Measurements from ENCODE around the gene PLCB2. TPM values are rescaled to one million over a fixed set of nuclear protein-coding genes. Genes with fewer than 3 reads are reported as not detected.
A peak's percentile ranks its signal among the peaks of the same experiment; 100 is the strongest.

Gene PLCB2
- total RNA-seq, 1 donor: 61.7 TPM

DNA sequence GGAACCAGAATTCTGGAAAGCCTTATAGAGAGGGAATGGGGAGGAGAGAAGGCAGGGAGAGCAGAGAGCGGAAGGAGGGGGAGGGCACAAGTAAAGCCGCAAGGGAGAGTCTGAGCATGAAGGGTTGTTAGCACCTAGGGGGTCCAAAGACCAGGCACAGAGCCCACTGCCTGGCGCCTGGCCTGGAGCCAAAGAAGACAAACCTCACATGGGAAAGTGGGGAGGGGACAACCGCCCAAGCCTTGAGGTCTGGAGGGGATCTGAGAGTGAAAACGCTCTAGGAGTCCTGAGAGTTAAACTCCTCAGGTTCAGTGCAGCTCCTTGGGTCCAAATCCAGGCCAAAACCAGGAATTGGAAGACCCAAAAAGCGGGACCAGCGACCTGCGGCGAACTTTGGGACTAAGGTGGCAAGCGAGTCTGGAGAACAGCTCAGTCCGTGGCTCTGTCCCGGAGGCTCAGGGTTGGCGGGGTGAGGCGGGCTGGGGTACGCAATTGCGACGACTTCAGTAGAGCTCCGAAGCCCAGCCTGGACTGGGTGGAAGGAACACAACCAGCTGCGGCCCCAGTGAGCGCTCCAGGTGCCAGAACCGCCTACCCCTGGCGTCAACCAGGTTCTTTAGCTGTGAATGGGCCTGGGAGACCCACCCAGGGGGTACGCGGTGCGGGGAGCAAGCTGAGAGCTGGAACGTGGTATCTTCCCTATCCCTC, 14.9 kb upstream of the PLCB2 start:
- Histone ChIP-seq H3K9me3 (ENCODE audit: low read depth, low read length) (no peaks in the 10 kb centered on the region), H3K4me1 (ENCODE audit: insufficient read depth, low read length) (peaks cover 36% of the 10 kb centered on the region), H3K4me3 (ENCODE audit: low read length) (peak overlapping the region; percentile 29), H3K27me3 (ENCODE audit: insufficient read depth, low read length) (no peaks in the 10 kb centered on the region)

DNA sequence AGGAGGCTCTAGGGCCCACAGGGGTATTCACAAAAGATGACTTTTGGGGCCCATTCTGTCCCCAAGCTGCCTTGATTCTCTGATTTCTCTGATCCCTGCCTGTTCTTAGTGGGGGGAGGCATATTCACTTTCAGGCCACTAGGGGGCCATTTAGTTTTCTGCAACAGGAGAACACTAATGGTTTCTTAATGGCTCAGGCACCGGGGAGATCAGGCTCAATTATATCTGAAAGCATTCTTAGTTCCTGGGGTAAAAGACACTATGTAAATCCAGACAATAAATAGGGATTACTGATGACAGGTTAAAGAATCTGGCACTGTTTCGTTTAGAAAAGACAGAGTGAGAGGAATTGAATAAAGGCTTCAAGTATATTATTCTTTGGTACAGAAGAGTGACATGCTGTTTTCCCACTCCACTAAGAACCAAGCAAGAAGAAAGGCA, 13.2 kb upstream of the PLCB2 start:
- Histone ChIP-seq H3K27me3 (ENCODE audit: insufficient read depth, low read length) (no peaks in the 10 kb centered on the region), H3K9me3 (ENCODE audit: low read depth, low read length) (no peaks in the 10 kb centered on the region), H3K4me3 (ENCODE audit: low read length) (no peak overlapping the region), H3K4me1 (ENCODE audit: insufficient read depth, low read length) (peaks cover 24% of the 10 kb centered on the region)

DNA sequence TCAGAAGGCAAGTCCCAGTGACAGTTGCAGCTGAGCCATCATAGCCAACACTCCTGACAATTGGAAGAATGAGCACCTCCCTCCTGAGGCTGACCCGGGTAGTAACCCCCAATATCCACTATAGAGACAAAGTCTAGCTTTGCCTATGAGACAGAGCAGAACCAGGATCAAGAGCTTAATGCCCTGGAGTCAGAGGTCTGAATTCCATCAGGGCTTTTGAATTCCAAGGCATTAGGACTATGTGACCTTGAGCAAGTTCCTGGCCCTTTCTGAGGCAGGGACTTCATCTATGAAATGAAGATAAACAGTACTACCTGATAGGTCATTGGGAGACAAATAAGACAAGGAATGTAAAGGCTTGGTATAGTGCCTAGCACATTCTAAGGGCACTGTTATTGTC, 12.7 kb upstream of the PLCB2 start:
- no peaks in the 10 kb centered on the region for H3K27me3 ChIP-seq (ENCODE audit: insufficient read depth, low read length)
- no peak overlapping the region for H3K4me3 ChIP-seq (ENCODE audit: low read length)
- H3K9me3 ChIP-seq (ENCODE audit: low read depth, low read length): no peaks in the 10 kb centered on the region
- H3K4me1 ChIP-seq (ENCODE audit: insufficient read depth, low read length): peaks cover 19% of the 10 kb centered on the region

DNA sequence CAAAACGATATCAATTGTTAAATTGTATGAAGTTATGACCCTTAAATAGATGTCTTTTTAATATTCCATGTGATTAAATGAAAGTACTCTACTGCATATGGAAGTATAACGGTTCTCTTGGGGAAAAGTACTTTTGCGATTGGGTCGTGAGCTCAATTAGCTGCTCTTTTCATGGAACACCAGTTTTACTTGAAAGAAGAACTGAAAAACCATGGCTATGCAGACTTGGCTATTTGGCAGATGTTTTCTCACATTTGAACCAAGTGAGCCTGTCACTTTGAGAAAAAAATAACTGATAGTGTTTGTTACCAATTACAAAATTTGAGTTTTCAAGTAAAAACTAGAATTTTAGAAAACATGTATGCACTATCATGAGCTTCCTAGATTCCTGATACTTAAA, 9.8 kb upstream of the PLCB2 start:
- Histone ChIP-seq H3K4me3 (ENCODE audit: low read length) (no peak overlapping the region), H3K4me1 (ENCODE audit: insufficient read depth, low read length) (peaks cover 18% of the 10 kb centered on the region), H3K27me3 (ENCODE audit: insufficient read depth, low read length) (no peaks in the 10 kb centered on the region)

DNA sequence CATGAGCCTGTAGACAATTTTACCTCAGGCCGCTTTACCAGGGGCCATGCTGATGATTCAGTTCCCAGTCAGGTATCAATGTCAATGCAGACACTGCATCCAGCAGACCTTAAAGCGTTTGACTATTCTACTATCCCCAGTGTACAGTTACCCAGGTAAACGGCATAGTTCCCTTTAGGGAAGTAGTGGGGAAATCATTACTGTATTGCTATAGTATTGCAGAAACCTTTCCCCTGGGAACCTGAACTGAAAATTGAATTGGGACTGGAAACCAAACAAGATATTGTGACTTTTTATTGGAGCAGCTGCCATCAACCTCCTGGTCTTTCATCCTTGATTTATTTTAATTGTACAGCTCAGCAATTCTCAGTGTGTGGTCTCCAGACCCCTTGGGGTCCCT, 9.2 kb upstream of the PLCB2 start:
- peaks cover 18% of the 10 kb centered on the region for H3K4me1 ChIP-seq (ENCODE audit: insufficient read depth, low read length)
- H3K9me3 ChIP-seq (ENCODE audit: low read depth, low read length): no peaks in the 10 kb centered on the region

More for the DNA sequence above, 9.8 kb upstream of the PLCB2 start:
- H3K9me3 ChIP-seq (ENCODE audit: low read depth, low read length): no peaks in the 10 kb centered on the region

DNA sequence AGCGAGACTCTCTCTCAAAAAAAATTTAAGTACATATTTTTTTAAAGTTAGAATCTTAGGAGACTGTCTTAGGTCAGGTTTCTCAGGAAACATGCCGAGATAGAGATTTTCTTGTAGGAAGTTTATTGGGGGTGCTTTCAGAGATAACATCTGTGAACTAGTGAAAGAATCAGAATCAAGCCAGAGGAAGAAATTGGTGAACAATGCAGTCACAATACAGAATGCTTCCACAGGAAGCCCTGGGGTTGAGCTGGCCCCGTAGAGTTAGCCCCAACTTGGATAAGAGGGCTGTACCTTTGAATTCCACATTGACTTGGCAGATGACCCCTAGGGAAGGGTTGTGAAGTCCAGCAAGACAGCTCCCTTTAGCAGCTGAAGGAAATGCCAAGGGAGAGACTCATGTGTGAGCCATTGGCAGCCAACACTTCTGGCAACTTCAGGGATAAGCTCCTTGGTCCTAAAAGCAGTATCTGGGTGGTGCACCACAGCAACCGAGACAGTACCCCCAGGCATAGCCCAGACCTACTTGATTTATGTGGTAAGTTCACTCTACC, 7.1 kb upstream of the PLCB2 start:
- no peak overlapping the region for H3K4me3 ChIP-seq (ENCODE audit: low read length)
- H3K4me1 ChIP-seq (ENCODE audit: insufficient read depth, low read length): peaks cover 25% of the 10 kb centered on the region
- no peaks in the 10 kb centered on the region for H3K9me3 ChIP-seq (ENCODE audit: low read depth, low read length)
- H3K27me3 ChIP-seq (ENCODE audit: insufficient read depth, low read length): no peaks in the 10 kb centered on the region

More for the DNA sequence above, 9.2 kb upstream of the PLCB2 start:
- Histone ChIP-seq H3K4me3 (ENCODE audit: low read length) (no peak overlapping the region), H3K27me3 (ENCODE audit: insufficient read depth, low read length) (no peaks in the 10 kb centered on the region)

DNA sequence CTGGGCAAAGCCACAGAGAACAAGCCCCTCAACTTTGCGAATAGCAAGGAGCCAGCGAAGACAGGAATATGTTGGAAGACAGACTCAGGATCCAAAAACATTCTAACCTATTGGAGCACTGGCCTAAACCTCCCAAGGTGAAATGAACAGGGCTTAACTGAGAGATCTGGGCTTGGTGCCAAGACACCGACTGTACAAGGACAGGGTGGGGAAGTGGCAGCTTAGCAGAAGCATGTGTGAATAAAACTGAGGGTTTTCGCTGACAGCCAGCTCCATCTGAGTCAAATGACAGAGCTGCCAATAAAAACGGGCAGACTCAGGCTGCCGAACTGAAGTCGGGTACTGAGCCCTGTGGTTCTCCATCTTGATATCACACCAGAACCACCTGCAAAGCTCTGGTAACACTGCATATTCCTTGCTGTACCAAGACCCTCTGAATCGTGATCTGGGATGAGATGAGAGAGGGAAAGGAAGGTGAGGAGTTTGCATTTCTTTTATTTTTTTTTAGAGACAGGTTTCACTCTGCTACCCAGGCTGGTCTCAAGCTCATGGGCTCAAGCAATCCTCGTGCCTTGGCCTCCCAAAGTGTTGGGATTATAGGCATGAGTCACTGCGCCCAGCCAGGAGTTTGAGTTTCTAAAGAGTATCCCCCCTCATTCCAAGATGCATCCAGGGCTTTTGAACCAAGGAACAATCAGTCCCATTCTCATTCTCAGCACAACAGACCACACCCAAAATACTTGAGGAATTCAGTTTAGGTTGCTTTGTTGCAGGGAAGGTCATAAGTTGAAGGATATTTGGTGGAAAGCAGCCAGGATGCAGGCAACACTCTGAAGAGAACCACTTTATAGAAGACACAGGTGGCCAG, 6.0 kb upstream of the PLCB2 start:
- Histone ChIP-seq H3K4me1 (ENCODE audit: insufficient read depth, low read length) (peaks cover 35% of the 10 kb centered on the region), H3K9me3 (ENCODE audit: low read depth, low read length) (no peaks in the 10 kb centered on the region), H3K27me3 (ENCODE audit: insufficient read depth, low read length) (no peaks in the 10 kb centered on the region)

DNA sequence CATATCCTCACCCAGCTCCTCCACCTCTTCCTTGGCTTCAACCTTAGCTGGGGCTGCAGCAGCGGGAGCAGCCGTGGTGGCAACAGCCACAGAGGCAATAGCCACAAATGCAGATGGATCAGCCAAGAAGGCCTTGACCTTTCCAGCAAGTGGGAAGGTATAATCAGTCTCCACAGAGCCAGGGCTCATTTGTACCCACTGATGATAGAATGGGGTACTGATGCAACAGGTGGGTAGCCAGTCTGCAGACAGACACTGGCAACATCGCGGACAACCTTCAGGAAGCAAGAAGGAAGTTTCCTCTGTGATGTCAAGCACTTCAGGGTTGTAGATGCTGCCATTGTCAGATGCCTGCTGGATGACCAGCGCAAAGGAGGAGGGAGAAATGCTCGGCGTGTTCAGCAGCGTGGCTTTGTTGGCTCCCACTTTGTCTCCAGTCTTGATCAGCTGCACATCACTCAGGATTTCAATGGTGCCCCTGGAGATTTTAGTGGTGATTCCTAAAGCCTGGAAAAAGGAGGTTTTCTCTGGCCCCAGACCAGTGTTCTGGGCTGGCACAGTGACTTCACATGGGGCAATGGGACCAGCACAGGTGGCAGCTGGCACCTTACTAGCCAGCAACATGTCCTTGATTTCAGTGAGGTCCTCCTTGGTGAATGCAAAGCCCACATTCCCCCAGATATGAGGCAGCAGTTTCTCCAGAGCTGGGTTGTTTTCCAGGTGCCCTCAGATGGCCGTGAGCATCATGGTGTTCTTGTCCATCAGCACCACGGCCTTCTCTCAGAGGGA, 4.8 kb upstream of the PLCB2 start:
- Histone ChIP-seq H3K4me3 (ENCODE audit: low read length) (no peak overlapping the region), H3K9me3 (ENCODE audit: low read depth, low read length) (no peaks in the 10 kb centered on the region), H3K4me1 (ENCODE audit: insufficient read depth, low read length) (peaks cover 37% of the 10 kb centered on the region), H3K27me3 (ENCODE audit: insufficient read depth, low read length) (no peaks in the 10 kb centered on the region)

More for the DNA sequence above, 6.0 kb upstream of the PLCB2 start:
- H3K4me3 ChIP-seq (ENCODE audit: low read length): no peak overlapping the region

DNA sequence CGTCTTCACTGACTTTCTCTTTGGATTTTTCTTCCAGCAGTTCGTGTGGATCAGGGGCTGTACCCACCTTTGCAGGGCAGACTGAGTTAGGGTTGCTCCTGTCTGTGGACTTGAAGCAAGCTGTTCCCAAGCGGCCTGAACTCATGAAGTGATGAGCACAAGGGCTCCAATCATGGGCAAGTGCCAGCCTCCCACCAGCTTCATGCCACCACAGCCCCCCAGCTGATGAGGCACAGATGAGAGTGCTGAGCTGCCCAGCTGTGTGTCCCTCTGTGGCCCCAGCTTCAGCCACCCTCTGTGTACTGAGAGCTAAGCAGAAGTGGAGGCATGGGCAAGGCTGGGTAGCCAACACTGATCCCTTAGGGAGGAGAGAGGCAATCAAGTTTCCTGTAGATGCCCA, 3.3 kb upstream of the PLCB2 start:
- Histone ChIP-seq H3K9me3 (ENCODE audit: low read depth, low read length) (no peaks in the 10 kb centered on the region), H3K4me3 (ENCODE audit: low read length) (no peak overlapping the region), H3K4me1 (ENCODE audit: insufficient read depth, low read length) (peaks cover 43% of the 10 kb centered on the region), H3K27me3 (ENCODE audit: insufficient read depth, low read length) (no peaks in the 10 kb centered on the region)

DNA sequence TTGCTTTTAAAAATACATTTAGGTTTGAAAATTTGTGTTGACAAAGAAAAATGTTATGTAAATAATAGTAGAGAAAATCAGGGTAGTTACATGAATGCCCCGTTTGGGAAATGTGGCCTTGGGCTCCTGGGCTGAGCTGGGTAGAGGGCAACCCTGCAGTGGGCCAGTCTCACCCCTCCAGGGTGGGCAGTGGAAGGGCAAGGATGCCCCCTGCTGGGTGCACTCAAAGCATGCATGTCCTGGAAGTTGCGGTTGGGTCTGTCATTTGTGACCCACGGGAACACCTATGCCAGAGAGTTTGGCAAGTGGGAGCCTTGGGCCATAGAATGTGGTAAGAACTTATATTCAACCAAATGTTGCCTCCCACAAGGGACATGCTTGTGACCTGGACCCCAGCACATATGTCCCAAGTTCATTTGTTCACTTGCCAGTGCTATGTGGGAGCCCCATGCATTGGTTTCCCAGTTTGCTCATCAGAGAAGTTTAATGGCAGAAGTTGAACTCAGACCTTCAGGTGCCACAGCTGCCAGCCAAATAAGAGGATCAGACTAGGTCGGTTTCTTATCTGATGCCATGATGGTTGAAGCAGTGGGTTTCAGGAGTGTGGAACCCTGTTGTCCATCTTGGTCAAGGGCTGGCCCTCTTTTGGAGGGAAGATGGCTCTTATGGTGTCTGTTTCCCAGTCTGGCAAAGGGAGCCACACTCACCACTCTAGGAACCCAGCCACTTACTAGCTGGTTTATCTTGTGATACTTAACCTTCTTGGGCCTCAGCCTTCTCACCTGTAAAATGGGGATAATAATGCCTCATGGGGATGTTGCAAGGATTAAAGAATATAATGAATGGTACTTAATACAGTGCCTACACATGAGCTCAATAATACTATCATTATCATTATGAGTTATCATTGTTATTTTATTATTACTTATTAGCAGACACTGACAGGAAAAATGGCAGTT, 2.5 kb upstream of the PLCB2 start:
- H3K4me3 ChIP-seq (ENCODE audit: low read length): no peak overlapping the region
- peaks cover 50% of the 10 kb centered on the region for H3K4me1 ChIP-seq (ENCODE audit: insufficient read depth, low read length)
- H3K27me3 ChIP-seq (ENCODE audit: insufficient read depth, low read length): no peaks in the 10 kb centered on the region
- H3K9me3 ChIP-seq (ENCODE audit: low read depth, low read length): no peaks in the 10 kb centered on the region

DNA sequence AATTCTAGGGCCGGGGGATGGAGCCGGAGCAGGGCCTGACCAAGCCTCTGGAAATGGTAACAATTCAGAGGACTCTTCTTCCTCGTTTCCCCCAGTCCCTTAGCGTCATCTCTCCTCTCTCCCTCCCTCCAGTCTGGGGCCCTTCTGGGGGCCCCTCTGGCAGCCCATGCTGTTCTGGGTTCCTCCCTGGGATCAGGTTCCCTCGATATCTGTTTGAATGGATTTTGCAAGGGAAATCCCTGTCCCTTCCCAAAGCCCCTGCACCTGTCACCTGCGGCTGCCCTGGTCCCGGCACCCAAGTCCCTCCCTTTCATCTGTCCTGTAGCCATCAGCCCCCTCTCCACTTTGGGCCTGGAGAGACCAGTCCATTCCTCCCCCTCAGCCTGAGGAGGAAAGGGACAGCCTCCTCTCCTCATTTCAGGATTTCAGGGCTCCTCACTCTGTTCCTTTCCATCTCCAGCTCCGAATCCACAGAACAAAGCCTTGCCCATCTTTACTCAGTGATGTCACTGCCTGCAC, 1.7 kb upstream of the PLCB2 start:
- H3K27me3 ChIP-seq (ENCODE audit: insufficient read depth, low read length): no peaks in the 10 kb centered on the region
- peaks cover 59% of the 10 kb centered on the region for H3K4me1 ChIP-seq (ENCODE audit: insufficient read depth, low read length)
- H3K4me3 ChIP-seq (ENCODE audit: low read length): peak overlapping the region; percentile 65

DNA sequence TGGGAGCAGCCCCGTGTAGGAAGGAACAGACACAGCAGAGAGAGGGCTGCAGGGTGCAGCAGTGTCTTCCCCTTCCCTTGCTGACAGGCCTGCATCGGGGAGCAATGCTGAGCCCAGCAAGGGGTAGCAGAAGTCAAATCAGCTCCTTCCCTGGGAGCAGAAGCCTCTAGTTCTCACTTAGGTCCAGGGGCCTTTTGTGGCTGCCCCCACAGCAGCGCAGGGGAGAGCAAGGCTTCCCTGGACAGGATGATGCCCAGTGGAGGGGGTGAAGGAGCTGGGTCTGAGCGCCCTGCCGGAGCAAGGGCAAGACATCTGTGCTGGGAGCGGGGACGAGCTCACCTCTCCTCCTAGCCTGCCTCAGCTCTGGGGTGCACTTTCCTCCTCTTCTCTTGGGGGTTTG, 827 bp downstream of the PLCB2 start:
- H3K4me1 ChIP-seq (ENCODE audit: insufficient read depth, low read length): peaks cover 54% of the 10 kb centered on the region
- H3K9me3 ChIP-seq (ENCODE audit: low read depth, low read length): no peaks in the 10 kb centered on the region
- peak overlapping the region; percentile 65 for H3K4me3 ChIP-seq (ENCODE audit: low read length)
- H3K27me3 ChIP-seq (ENCODE audit: insufficient read depth, low read length): no peaks in the 10 kb centered on the region

More for the DNA sequence above, 1.7 kb upstream of the PLCB2 start:
- H3K9me3 ChIP-seq (ENCODE audit: low read depth, low read length): no peaks in the 10 kb centered on the region

DNA sequence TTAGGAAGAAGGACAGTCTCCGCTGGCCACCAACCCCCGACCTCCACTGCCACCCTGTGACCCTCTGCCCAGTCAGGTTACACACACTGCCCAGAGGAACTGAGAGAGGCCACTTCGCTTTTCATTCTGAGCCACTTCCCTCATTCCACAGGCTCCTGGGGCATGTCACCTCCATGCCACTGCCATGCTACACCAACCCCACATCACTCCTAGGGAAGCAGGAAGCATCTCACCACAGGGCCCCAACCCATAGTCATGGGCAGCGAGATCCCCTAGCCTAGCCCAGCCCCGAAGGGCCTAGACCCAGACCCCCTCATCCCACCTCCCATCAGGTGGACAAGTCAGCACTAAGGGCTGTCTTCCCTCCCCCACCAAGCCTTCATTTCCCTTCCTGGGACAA, 1.4 kb downstream of the PLCB2 start:
- H3K27me3 ChIP-seq (ENCODE audit: insufficient read depth, low read length): no peaks in the 10 kb centered on the region
- H3K9me3 ChIP-seq (ENCODE audit: low read depth, low read length): no peaks in the 10 kb centered on the region
- H3K4me1 ChIP-seq (ENCODE audit: insufficient read depth, low read length): peaks cover 58% of the 10 kb centered on the region
- peak overlapping the region; percentile 65 for H3K4me3 ChIP-seq (ENCODE audit: low read length)

DNA sequence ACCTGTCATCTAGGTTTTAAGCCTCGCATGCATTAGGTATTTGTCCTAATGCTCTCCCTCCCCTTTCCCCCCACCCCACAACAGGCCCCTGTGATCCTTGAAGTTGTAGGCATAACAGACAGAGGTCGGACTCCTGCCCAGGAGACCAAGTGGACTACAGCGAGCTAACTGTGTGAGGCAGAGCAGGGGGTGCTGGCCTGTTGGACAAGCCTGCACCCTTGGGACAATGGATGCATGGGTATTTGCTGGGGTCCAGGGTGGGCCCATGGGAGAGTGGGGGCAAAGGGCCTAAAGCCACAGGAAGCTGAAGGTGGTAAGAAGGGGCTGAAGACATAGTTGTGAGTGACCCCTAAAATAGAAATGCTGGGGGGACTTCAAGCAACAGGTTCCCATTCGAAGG, 2.5 kb downstream of the PLCB2 start:
- H3K9me3 ChIP-seq (ENCODE audit: low read depth, low read length): no peaks in the 10 kb centered on the region
- H3K4me1 ChIP-seq (ENCODE audit: insufficient read depth, low read length): peaks cover 60% of the 10 kb centered on the region
- H3K27me3 ChIP-seq (ENCODE audit: insufficient read depth, low read length): no peaks in the 10 kb centered on the region
- H3K4me3 ChIP-seq (ENCODE audit: low read length): no peak overlapping the region

All from mononuclear cell (primary cell).